GM12878 (cell line): ENCODE data around the gene RECK. TPM values are rescaled to one million over a fixed set of nuclear protein-coding genes. Genes with fewer than 3 reads are reported as not detected.

ENCODE experiments used
- ATAC-seq: fragments of 200-7000 bp; cut with Tn5 transposase; 3 replicates; pipeline ENCODE4 v1.9.1; 2020; ENCODE audit warnings: mild to moderate bottlenecking, moderate library complexity
- BruUV-seq: library from RNA; stranded (reverse); fragments of 400-500 nt; replicated peaks from 2 replicates; lab custom pipeline; 2021; lab: Mats Ljungman, UMichigan
- CTCF ChIA-PET: fragments of 300-600 bp; sonication (Branson Sonifier 250); formaldehyde crosslinking; extraction: SDS; loops from one replicate; lab custom pipeline; 2021; ENCODE audit warnings: inconsistent platforms; lab: Yijun Ruan, JAX
- POLR2A ChIA-PET: fragments of 350-600 bp; formaldehyde crosslinking; extraction: SDS; loops from one replicate; lab custom pipeline; 2021; ENCODE audit warnings: inconsistent platforms; lab: Charles Lee
- RAD21 ChIA-PET: fragments of 300-600 bp; sonication (Branson Sonifier 250); formaldehyde crosslinking; loops from one replicate; lab custom pipeline; 2023; ENCODE audit warnings: antibody characterized with exemption; ENCODE audit not compliant: unreplicated experiment; lab: Charles Lee
- SMC1A ChIA-PET: fragments of 300-600 bp; sonication (Branson Sonifier 250); formaldehyde crosslinking; loops from one replicate; lab custom pipeline; 2023; ENCODE audit not compliant: unreplicated experiment, uncharacterized antibody; lab: Charles Lee
- DNase-seq: peaks from one replicate; pipeline ENCODE4 v3.0.0-alpha.2; 2011; ENCODE audit warnings: low read depth, low spot score
- FAIRE-seq: peaks from 3 replicates; lab custom pipeline; 2011; peaks lifted over from hg19 to GRCh38; lab: Jason Lieb, UNC
- H2AFZ ChIP-seq: 2 replicates; pipeline ENCODE4 v1.6.0; 2011; ENCODE audit warnings: low read depth, low read length, control low read depth; ENCODE audit not compliant: control insufficient read depth
- H3K27ac ChIP-seq: 2 replicates; pipeline ENCODE4 v1.5.1; 2011; ENCODE audit warnings: control low read depth; ENCODE audit not compliant: control insufficient read depth, insufficient read depth
- H3K27me3 ChIP-seq, 2 experiments: replicated peaks in 1 of 2; 2 replicates each; pipeline versions ENCODE4 v1.6.0 to v1.6.1; 2011; ENCODE audit warnings: low read length in 1 of 2; ENCODE audit not compliant: control insufficient read depth in 2 of 2, insufficient read depth in 2 of 2
- H3K36me3 ChIP-seq, 2 experiments: 2 replicates each; pipeline ENCODE4 v1.5.1; 2011; ENCODE audit warnings: low read length in 1 of 2; ENCODE audit not compliant: control insufficient read depth in 2 of 2, insufficient read depth in 2 of 2
- H3K4me1 ChIP-seq: 2 replicates; pipeline ENCODE4 v1.6.1; 2011; ENCODE audit warnings: mild to moderate bottlenecking, low read length, moderate library complexity, mixed read lengths; ENCODE audit not compliant: control insufficient read depth, insufficient read depth
- H3K4me2 ChIP-seq: 2 replicates; pipeline ENCODE4 v1.6.0; 2011; ENCODE audit warnings: control low read depth; ENCODE audit not compliant: control insufficient read depth, insufficient read depth
- H3K4me3 ChIP-seq: fragments of 200-600 bp; sonication (generic); 2 replicates; pipeline ENCODE4 v1.5.1; 2016
- H3K79me2 ChIP-seq: 2 replicates; pipeline ENCODE4 v1.6.0; 2011; ENCODE audit warnings: low read length; ENCODE audit not compliant: control insufficient read depth, insufficient read depth
- H3K9ac ChIP-seq: 2 replicates; pipeline ENCODE4 v1.8.0; 2011; ENCODE audit warnings: low read length, control low read depth, mixed read lengths; ENCODE audit not compliant: control insufficient read depth, insufficient read depth
- H3K9me3 ChIP-seq: replicated peaks from 3 replicates; pipeline ENCODE4 v1.5.1; 2011; ENCODE audit warnings: mild to moderate bottlenecking, low read length; ENCODE audit not compliant: control insufficient read depth, insufficient read depth
- H4K20me1 ChIP-seq: 2 replicates; pipeline ENCODE4 v1.6.0; 2011; ENCODE audit not compliant: control insufficient read depth, insufficient read depth
- CHD2 ChIP-seq: IDR thresholded peaks from 2 replicates; pipeline ENCODE4 v1.6.1; 2011; ENCODE audit warnings: low read depth, low read length, improper control_type of control experiment, borderline replicate concordance
- E4F1 ChIP-seq: fragments of 450-650 bp; IDR thresholded peaks from 2 replicates; pipeline ENCODE4 v1.6.1; 2018; ENCODE audit warnings: borderline replicate concordance, mild to moderate bottlenecking; ENCODE audit not compliant: partially characterized antibody
- GATAD2B ChIP-seq: fragments of 450-650 bp; conservative IDR thresholded peaks from 2 replicates; pipeline ENCODE4 v1.6.1; 2017; ENCODE audit warnings: low read depth, mild to moderate bottlenecking, moderate library complexity
- HDGF ChIP-seq: fragments of 450-650 bp; IDR thresholded peaks from 2 replicates; pipeline ENCODE4 v1.6.1; 2016; ENCODE audit warnings: antibody characterized with exemption
- IRF4 ChIP-seq: IDR thresholded peaks from 2 replicates; pipeline ENCODE4 v1.6.1; 2011; ENCODE audit warnings: low read depth, low read length
- MEF2A ChIP-seq: IDR thresholded peaks from 2 replicates; pipeline ENCODE4 v1.6.1; 2011; ENCODE audit warnings: low read depth, mild to moderate bottlenecking, low read length, moderate library complexity; ENCODE audit not compliant: insufficient read depth
- SREBF2 ChIP-seq: IDR thresholded peaks from 2 replicates; pipeline ENCODE4 v1.6.1; 2012; ENCODE audit warnings: mild to moderate bottlenecking, low read length
- TAF1 ChIP-seq: IDR thresholded peaks from 2 replicates; pipeline ENCODE4 v1.6.1; 2011; ENCODE audit warnings: mild to moderate bottlenecking, low read depth, low read length, borderline replicate concordance
- USF1 ChIP-seq: IDR thresholded peaks from 2 replicates; pipeline ENCODE4 v1.6.1; 2011; ENCODE audit warnings: borderline replicate concordance, low read depth, mild to moderate bottlenecking, moderate library complexity, mixed read lengths, low read length; ENCODE audit not compliant: insufficient read depth; ENCODE audit errors: extremely low read length
- YBX1 ChIP-seq: fragments of 450-650 bp; IDR thresholded peaks from 2 replicates; pipeline ENCODE4 v1.6.1; 2016; ENCODE audit warnings: antibody characterized with exemption
- YY1 ChIP-seq: IDR thresholded peaks from 2 replicates; pipeline ENCODE4 v1.6.1; 2011; ENCODE audit warnings: low read depth, mild to moderate bottlenecking, low read length
- whole genome bisulfite sequencing: methylation state at CpG from one replicate; pipeline ENCODE4 v1.1.6; 2016; ENCODE audit warnings: low lambda C conversion rate; ENCODE audit not compliant: insufficient replicate concordance, insufficient coverage; ENCODE audit errors: missing lambda C conversion rate; 5-methylcytosine and 5-hydroxymethylcytosine counted together
- in situ Hi-C: fragments of 300-500 bp; cut with MboI; formaldehyde crosslinking; loops from 9 replicates; pipeline ENCODE4 v1.14.3; 2018; ENCODE audit warnings: mixed read lengths
- intact Hi-C: fragments of 100-400 bp; cut with micrococcal nuclease; formaldehyde crosslinking; loops from one replicate; pipeline ENCODE4 v1.14.2; 2022; ENCODE audit not compliant: unreplicated experiment
- polyA plus RNA-seq, 11 experiments: library from polyadenylated mRNA; depleted of rRNA in 4 of 11; unstranded in 6 of 11; stranded (reverse) in 5 of 11; fragments of >200 nt; fragmentation: Nextera tagmentation in 4 of 11; fragmentation: Illumina TruSeq in 1 of 11; extraction: Ambion mirVana in 4 of 11; extraction: Trizol in 1 of 11; gene quantifications; 1 replicate in 1 of 11; 2 replicates in 10 of 11; pipeline versions ENCODE4 v1.2.1 to v1.2.3, GENCODE V29; 2011 to 2016; ENCODE audit warnings: inconsistent platforms in 2 of 11, missing spikeins in 2 of 11, low read depth in 1 of 11
- total RNA-seq, 4 experiments: library from RNA; depleted of rRNA in 3 of 4; stranded (reverse); fragments of >200 nt in 3 of 4; fragmentation: Illumina TruSeq in 1 of 4; extraction: Trizol in 1 of 4; gene quantifications; 2 replicates each; pipeline versions ENCODE4 v1.2.1 to v1.2.3, GENCODE V29; 2013 to 2021

Gene RECK
- total and polyA plus RNA-seq, 10 of the 15 experiments (the other 5 are each of a cell fraction or from before 2014, with no cell fraction given) = 0.02 to 0.40 (median 0.13) TPM

- TF ChIP-seq E4F1 = no peak
- no peak for TF ChIP-seq GATAD2B
- no peak for TF ChIP-seq MEF2A
- no peak for TF ChIP-seq YBX1
- no peak for TF ChIP-seq USF1
- TF ChIP-seq YY1 = no peak
- TF ChIP-seq IRF4 = no peak
These were observed 84.0 kb downstream of the RECK start (continued) for GRCh38 chr9:36120705-36121104.

- Histone ChIP-seq H3K4me3 (no peak overlapping the region), H4K20me1 (no peaks in the 10 kb centered on the region), H2AFZ (no peak overlapping the region), H3K4me1 (no peaks in the 10 kb centered on the region), H3K9ac (no peak overlapping the region), H3K27ac (no peak overlapping the region), H3K36me3 (no peaks in the 10 kb centered on the region), H3K9me3 (no peaks in the 10 kb centered on the region), H3K4me2 (no peak overlapping the region), H3K79me2 (no peaks in the 10 kb centered on the region), H3K27me3 (peaks cover 0 to 2% of the 10 kb centered on the region in 2 experiments; a peak in 2 of 4 replicates)
- ChIA-PET CTCF (interaction anchor here (12.5 kb wide), 1 partner anchor 20 kb away, joined by 88 read pairs; no protein-coding TSS in a partner anchor), RAD21 (no interaction called here), POLR2A (no interaction called here), SMC1A (no interaction called here)
- FAIRE-seq = no peak
- WGBS = 59% methylated on average over 7 of the region's 7 CpGs
- no TSS peak for BruUV-seq
- intact Hi-C loops (no loop called here), in situ Hi-C loops (no loop called here)
- ATAC-seq = no peak
- no peak for DNase-seq
- TF ChIP-seq SREBF2 (no peak), CHD2 (no peak), TAF1 (no peak), HDGF (no peak)
These were observed 85.3 kb downstream of the RECK start for GRCh38 chr9:36121971-36122370.
